RPMI7951 (cell line): Measurements from ENCODE around the gene SCO1. TPM values are rescaled to one million over a fixed set of nuclear protein-coding genes. Genes with fewer than 3 reads are reported as not detected.
"Not testable (repeated sequence)": the region's sequence is repeated elsewhere in the genome, so short reads cannot be mapped to it uniquely, and the experiment has no call there.

Source experiments
- DNase-seq: peaks from one replicate; pipeline ENCODE4 v3.0.0-alpha.2; 2012; ENCODE audit warnings: low read depth
- total RNA-seq: library from RNA; depleted of rRNA; stranded (reverse); fragments of >200 nt; shearing (Covaris generic); gene quantifications from 2 replicates; pipeline ENCODE4 v1.2.3, GENCODE V29; 2014; rRNA removed

The SCO1 gene
- total RNA-seq: 19.1 and 25.7 TPM in 2 replicates

GRCh38 chr17:10697092-10698081 lies at the start of gene SCO1, which contains the start of gene ADPRM:
SCO1 (minus strand) TSS chr17:10697533; CDS start chr17:10697507, 26 bp downstream.
ADPRM (plus strand) TSS chr17:10697594; CDS start chr17:10704927, 7,333 bp downstream.
- DNase-seq: peak; percentile 92

DNA sequence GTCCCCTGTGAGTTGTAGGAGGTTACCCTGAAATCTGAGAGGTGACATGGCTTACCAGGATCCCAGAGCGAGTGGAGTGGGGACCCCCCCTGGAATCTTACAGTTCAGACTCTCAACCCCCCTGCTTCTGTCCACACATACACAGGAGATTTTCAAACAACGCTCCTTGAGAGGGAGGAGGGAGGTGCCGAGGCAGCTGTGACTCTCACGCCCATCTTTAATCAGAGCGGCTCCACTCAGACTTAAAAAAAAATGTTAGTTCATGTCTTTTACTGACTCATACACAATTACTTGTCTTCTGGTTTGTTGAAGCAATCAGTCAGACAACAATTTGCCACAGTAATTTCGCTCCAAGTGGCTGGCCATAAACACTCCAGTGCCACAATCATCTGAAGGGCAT lies 47.9 kb upstream of the SCO1 start:
- DNase-seq: peak; percentile 37

GRCh38 chr17:10744501-10745000 lies 47.2 kb upstream of the SCO1 start:
- DNase-seq: no peak

GRCh38 chr17:10743316-10744009 lies 46.1 kb upstream of the SCO1 start:
- DNase-seq: peak; percentile 55

- DNase-seq: no peak
These were observed 45.1 kb upstream of the SCO1 start for GRCh38 chr17:10742431-10742830.

GRCh38 chr17:10741416-10742135 lies 44.2 kb upstream of the SCO1 start:
- no peak for DNase-seq

DNA sequence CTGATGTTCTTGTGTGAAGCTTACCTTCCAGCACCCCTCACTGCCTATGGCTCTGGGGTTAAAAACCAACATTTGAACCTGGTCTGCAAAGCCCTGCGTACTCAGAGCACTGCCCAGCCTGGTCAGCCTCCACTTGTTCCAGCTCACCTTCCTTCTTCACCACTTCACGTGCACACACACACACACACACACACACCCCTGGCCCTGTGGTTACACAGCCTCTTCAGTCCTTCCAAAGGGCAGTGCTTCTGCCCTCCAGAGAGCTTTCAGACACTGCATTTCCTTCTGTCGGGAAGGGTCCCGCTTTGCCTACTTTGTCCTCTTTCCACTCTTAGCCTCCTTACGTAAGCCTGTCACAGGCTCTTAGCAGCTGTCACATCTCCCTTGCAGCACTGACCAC lies 42.1 kb upstream of the SCO1 start:
- no peak for DNase-seq

- DNase-seq: no peak
These were observed 41.4 kb upstream of the SCO1 start for GRCh38 chr17:10738521-10739258.

DNA sequence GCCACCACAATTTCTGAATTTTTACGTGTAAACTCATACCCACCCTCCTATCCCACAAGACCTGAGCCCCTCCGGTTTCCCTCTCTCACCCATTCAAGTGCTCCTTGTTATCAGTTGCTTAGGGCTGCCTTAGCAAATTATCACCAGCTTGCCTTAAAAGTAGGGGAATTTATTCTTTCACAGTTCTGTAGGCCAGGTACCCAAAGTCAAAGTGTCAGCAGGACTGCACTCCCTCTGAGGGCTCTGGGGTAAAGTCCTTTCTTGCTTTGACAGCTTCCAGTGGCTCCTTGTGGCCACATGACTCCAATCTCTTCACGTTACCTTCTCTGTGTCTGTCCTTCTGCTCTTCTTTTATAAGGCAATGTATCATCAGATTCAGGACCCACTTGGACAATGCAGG lies 40.4 kb upstream of the SCO1 start:
- DNase-seq: no peak

DNA sequence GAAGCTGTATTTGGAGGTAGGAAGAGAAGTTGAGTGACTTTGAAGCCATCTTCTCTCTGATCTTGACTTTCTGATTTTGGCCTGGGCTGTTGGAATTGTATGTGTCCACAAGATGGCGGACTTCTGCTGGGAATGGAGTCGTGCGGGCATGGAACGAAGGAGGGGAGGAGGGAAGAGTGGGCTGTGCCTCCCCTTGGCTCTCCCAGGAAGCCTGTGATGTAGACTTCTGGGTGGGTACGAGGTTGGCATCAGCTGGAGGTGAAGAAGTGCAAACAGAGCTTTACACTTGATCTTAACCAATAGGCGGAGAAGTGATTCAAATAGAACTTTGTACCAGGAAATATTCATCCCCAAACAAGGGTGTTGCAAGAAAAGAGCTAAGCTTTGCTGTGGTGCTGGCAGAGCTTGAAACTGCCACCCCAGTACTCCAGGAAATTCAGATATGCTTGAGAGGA lies 39.9 kb upstream of the SCO1 start:
- peak; percentile 51 for DNase-seq

GRCh38 chr17:10735821-10736220 lies 38.5 kb upstream of the SCO1 start:
- no peak for DNase-seq

- DNase-seq: no peak
These were observed 37.9 kb upstream of the SCO1 start for GRCh38 chr17:10735251-10735650.

GRCh38 chr17:10733666-10734065 lies 36.3 kb upstream of the SCO1 start:
- DNase-seq: no peak

DNA sequence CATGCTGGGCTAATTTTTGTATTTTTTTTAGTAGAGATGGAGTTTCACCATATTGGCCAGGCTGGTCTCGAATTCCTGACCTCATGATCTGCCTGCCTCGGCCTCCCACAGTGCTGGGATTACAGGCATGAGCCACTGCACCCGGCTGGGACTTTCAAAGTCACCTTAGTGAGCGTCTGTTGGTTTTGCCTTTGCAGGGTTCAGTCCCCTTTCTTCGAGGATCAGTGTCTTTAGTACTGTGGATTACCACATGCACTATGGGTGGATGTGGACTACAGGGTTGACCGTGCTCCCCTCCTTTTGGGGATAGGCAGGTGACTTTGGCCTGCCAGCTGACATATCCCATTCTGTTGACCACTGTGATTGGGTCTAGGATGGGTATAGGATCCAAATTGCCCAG lies 34.8 kb upstream of the SCO1 start:
- DNase-seq: not testable (repeated sequence)

DNA sequence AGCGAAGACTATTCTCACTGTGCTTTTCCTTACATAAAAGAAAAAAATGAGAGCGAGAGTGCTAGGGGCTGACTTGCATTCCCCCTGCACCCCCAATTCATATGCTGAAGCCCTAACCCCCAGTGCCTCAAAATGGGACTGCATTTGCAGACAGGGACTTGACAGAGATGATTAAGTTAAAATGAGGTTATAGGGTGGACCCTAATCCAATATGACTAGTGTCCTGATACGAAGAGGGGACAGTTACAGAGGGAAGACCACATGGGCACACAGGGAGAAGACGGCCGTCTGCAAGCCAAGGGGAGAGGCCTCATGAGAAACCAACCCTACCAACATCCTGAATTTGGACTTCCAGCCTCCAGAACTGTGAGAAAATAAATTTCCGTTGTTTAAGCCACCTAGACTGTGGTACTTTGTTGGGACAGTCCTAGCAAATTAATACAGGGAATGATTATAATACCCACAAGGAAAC lies 34.1 kb upstream of the SCO1 start:
- DNase-seq: no peak

DNA sequence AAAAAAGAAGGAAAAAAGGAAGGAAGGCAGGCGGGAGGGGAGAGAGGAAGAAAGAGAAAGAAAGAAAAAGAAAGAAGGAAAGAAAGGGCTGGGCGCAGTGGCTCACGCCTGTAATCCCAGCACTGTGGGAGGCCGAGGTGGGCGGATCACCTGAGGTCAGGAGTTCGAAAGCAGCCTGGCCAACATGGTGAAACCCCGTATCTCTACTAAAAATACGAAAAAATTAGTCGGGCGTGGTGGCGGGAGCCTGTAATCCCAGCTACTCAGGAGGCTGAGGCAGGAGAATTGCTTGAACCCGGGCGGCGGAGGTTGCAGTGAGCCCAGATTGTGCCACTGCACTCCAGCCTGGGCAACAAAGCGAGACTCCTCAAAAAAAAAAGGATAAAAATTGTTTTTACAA lies 32.9 kb upstream of the SCO1 start:
- DNase-seq: not testable (repeated sequence)

GRCh38 chr17:10729334-10730193 lies 32.2 kb upstream of the SCO1 start, which contains the start of gene TMEM220:
TMEM220 (minus strand) TSS chr17:10730023; CDS start chr17:10729851, 172 bp downstream.
- DNase-seq: peak; percentile 68

- no peak for DNase-seq
These were observed 31.1 kb upstream of the SCO1 start for GRCh38 chr17:10728331-10728892.

- no peak for DNase-seq
These were observed 29.9 kb upstream of the SCO1 start for GRCh38 chr17:10727192-10727591.
